HEK293T (cell line): Measurements from ENCODE around the gene CLN6.

Source experiments
- ARNT ChIP-seq: fragments of 450-650 bp; IDR thresholded peaks from 2 replicates; pipeline ENCODE4 v1.6.1; 2017; ENCODE audit warnings: mild to moderate bottlenecking
- BHLHE40 ChIP-seq: fragments of 450-650 bp; IDR thresholded peaks from 2 replicates; pipeline ENCODE4 v1.6.1; 2016; ENCODE audit warnings: mild to moderate bottlenecking, moderate library complexity, borderline replicate concordance
- CTBP1 ChIP-seq: fragments of 450-650 bp; IDR thresholded peaks from 2 replicates; pipeline ENCODE4 v1.6.1; 2016; ENCODE audit warnings: borderline replicate concordance
- ELF4 ChIP-seq: fragments of 450-650 bp; IDR thresholded peaks from 2 replicates; pipeline ENCODE4 v1.6.1; 2017; ENCODE audit warnings: antibody characterized with exemption
- FOXA1 ChIP-seq: fragments of 450-650 bp; IDR thresholded peaks from 2 replicates; pipeline ENCODE4 v1.6.1; 2016; ENCODE audit warnings: mild to moderate bottlenecking
- FOXM1 ChIP-seq: fragments of 450-650 bp; IDR thresholded peaks from 2 replicates; pipeline ENCODE4 v1.6.1; 2017; ENCODE audit warnings: mild to moderate bottlenecking, borderline replicate concordance
- HDGF ChIP-seq: fragments of 450-650 bp; IDR thresholded peaks from 2 replicates; pipeline ENCODE4 v1.6.1; 2017; ENCODE audit warnings: antibody characterized with exemption, borderline replicate concordance
- LEF1 ChIP-seq: fragments of 450-650 bp; IDR thresholded peaks from 2 replicates; pipeline ENCODE4 v1.6.1; 2017; ENCODE audit warnings: mild to moderate bottlenecking, borderline replicate concordance
- NFRKB ChIP-seq: fragments of 450-650 bp; IDR thresholded peaks from 2 replicates; pipeline ENCODE4 v1.6.1; 2016; ENCODE audit warnings: mild to moderate bottlenecking, moderate library complexity
- SP1 ChIP-seq: fragments of 450-650 bp; IDR thresholded peaks from 2 replicates; pipeline ENCODE4 v1.6.1; 2017
- SUZ12 ChIP-seq: fragments of 450-650 bp; IDR thresholded peaks from 2 replicates; pipeline ENCODE4 v1.6.1; 2016; ENCODE audit warnings: mild to moderate bottlenecking
- TARDBP ChIP-seq: fragments of 450-650 bp; IDR thresholded peaks from 2 replicates; pipeline ENCODE4 v1.6.1; 2016
- ZNF384 ChIP-seq: fragments of 450-650 bp; IDR thresholded peaks from 2 replicates; pipeline ENCODE4 v1.6.1; 2016

DNA sequence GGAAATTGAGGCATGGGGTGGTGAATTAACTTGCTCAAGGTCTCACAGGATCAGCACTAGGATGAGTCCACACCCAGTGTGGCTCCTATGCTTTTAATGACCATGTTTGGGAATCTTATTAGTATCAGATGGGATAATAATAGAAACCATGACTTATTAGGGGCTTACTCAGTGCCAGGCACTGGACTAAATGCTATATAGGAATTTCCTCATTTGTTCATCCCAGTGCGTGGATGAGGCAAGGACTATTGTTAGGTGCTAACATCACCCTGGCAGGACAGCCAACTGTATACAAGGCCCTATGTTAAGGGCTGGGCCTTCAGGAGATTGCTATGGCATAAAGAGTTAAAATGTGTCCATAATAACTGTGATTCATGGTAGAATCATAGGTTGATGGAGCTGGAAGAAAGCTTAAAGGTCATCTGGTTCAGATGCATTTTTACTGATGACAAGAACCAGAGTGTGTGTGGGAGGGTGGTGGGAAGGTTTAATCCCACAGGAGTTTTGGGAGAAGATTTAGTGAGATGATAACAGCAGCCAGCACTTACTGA, 43.3 kb upstream of the CLN6 start:
- TF ChIP-seq ELF4, result no peak
- no peak for TF ChIP-seq SP1
- TF ChIP-seq ARNT, result no peak
- TF ChIP-seq FOXA1, result no peak
- TF ChIP-seq CTBP1, result no peak
- TF ChIP-seq ZNF384, result no peak
- no peak for TF ChIP-seq LEF1
- TF ChIP-seq BHLHE40, result no peak
- TF ChIP-seq NFRKB, result no peak
- TF ChIP-seq HDGF, result no peak
- TF ChIP-seq FOXM1, result no peak
- TF ChIP-seq TARDBP, result no peak
- no peak for TF ChIP-seq SUZ12
